GM18868 (cell line): ENCODE data around the gene TNNI3K.

ENCODE experiments used
- ATAC-seq: cut with Tn5 transposase; IDR thresholded peaks from one replicate; pipeline ENCODE4 v1.9.1; 2021; ENCODE audit warnings: mild to moderate bottlenecking, moderate library complexity; ENCODE audit not compliant: unreplicated experiment

Gene TNNI3K

DNA sequence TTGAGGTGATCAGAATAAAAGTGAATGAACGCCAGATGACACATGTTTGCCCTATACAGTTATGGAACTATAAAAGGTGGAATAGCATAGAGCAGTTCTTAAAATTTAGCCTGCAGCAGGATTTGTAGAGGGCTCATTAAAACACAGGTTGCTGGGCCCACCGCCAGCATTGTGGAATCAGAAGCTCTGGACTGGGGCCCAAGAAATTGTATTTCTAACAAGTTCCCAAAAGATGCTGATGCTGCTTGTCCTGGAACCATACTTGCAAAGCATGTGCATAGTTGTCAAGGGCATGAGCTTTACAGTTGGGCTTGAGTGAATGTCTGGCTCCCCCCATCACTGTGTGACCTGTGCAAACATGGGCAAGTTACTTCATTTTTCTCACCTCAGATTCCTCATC, 314.7 kb downstream of the TNNI3K start:
- no peak for ATAC-seq

DNA sequence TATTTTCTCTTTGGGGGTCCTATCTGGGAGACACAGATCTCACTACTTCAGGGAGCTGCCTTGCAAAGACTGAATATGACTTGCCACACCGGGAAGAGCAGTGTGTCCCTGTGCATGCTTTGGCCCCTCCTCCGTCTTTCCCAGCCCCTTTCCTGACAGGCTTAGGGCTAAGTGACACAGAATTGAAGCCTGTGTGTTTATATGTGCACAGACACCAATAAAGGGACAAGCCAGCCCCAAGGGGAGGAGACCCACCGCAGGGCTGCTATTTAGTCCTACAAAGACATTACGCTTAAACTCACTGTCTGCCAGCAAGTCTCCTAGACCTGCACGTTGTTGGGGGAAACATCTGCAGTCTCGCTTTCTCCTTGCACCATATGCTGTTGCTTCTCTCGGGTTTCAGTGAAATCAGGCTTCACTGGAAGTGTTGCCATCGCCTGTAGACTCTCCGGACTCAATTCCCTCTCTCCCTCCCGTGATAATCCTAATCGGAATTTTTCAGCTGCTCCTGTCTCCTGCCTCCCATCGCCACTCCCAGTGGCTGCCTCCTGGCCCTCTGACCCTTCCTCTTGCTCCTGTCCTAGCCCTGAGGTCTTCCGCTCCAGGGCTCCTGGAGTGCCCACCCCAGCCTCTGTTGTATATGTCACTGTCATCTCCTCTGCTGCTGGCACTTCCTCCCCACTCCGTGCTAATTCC, 335.8 kb downstream of the TNNI3K start:
- no peak for ATAC-seq

DNA sequence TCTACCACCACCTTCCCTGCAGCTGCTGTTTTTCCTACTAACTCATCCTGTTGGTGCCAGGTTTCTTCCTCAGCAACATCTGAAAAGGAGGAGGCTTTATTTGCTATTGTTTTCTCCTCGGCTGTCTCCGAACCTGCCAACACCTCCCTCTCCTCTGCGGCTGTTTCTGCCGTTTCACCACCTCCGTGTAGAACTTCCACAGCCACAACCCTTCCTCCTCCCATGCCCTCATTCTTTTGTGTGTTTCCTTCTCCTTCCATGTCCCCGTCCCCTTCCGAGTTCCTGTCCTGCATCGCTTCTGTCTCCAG, 336.3 kb downstream of the TNNI3K start:
- ATAC-seq: no peak

DNA sequence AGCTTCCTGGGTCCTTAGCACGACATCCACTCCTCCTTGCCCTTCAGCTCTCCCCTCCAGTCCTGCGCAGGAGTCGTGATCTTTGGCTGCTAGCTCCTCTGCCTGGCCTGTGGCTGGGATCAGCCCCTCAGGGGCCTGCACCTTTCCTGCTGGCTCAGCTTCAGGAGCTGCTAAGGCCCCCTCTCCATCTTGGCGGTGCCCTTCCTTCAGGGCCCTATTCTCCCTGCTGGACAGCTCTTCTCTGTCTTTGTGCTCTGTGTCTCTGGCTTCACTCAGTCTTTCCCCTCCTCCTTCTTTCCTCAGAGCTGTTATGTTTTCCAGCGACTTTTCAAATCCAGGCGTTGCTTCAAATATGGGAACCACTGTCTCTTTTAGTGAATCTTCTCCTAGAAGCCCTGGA, 336.7 kb downstream of the TNNI3K start:
- ATAC-seq: no peak

DNA sequence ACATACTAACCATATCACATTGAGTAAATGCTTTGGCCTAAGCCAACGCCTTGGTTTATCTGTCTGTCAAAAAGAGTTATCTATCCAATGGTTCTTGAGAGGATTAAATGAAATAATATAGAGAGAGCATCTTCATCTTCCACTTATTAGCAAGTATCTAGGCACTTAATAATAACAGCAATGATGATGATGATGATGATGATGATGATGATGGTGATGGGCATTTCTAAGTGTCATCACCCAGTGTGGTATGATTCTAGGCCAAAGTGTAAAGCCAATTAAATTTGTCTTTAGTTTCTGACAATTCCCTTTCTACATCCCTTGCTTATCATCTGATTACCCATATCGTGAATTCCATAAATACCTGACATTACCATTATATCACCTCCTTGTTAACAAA, 342.9 kb downstream of the TNNI3K start:
- no peak for ATAC-seq

DNA sequence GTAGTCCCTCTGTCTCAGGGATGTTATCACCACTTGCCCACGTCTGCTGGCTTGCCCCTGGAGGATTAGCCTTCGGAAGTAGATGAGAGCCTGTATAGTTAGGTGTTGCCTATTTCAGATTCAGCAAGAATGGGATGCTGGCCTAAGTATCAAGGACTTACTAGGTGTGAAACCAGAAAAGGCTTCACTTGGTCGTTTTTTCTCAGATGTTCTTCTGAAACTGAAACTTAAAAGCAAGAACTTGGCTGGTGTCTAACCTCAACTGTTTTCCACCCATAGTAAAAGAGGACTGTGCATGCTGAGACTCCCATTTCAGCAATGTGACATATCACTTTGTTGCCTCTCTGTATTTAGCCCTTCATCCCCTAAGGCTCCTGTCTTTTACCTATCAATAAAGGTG, 344.2 kb downstream of the TNNI3K start:
- ATAC-seq: peak; percentile 98

DNA sequence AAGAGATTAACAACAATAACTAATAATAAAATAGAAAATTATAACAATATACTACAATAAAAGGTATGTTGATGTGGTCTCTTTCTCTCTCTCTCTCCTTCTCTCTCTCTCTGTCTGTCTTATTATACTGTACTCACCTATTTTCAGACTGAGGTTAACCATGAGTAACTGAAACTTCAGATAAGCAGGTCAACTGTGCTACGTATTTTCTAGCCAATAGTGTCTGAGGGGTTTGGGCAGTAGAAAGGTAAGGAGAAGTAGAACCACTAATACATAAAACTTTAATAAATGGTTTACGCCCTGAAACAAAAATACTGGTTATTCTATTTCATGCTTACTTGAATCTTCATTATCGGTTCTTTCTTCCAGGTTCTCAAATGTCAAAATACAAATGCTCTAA, 348.2 kb downstream of the TNNI3K start:
- ATAC-seq: no peak

DNA sequence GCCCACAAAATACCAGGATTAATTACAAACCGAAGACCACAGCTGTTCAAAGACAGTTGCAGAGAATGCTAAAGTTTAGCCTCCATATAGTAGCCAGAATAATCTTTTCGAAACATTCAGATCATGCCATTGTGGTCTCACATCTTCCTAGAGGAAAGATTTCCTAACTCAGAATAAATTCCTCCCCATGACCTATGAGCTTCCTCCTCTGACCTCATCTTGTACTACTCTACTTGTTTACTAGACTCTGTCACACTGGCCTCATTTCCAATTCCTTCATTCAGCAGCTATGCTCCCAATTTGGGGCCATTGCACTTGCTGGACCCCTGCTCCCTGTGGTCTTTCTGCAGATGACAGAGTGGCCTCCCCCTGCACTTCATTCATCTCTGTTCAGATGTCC, 349.0 kb downstream of the TNNI3K start:
- ATAC-seq: no peak

DNA sequence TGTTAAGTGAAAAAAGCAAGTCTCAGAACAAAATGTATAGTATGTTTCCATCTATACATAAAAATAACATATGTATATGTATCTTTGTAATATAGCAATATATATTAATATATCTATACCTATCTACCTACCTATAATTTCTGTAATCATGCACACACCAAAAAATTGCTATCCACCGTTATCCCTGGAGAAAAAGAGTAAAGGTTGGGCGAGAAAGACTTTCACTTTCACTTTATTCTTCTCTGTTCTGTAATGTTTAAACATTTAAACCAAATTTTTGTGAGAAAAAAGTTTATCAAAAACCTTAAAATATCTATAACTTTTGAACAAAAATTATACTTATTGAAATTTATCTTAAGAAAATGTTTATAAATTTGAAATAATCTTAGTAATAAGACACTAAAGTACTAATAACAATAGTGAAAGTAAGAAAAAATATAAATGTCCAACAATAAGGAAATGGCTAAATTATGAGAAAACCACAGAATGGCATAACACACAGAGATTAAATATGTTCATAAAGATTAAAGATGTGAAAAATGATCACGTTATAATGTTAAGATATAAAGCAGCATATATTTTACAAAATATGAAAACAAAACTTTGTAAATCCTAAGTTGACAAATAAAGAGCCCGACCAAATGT, 351.2 kb downstream of the TNNI3K start:
- peak; percentile 59 for ATAC-seq

DNA sequence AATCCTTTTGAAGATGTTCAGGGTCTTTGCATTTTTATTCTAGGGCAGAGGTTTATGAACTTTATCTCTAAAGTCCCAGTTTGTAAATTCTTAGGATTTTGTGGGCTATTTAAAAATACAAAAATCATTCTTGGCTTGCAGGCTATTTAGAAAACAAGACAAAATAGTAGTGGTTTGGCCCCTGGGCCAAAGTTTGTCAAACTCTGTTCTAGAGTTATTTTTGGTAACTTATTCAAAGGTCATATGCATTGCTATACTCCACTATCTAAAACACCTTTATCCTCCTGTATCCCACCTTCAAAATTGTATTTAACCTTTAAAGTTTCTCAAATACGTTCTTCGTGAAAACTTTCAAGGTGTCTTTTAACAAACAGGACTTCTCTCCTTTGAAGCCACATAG, 352.7 kb downstream of the TNNI3K start:
- no peak for ATAC-seq

DNA sequence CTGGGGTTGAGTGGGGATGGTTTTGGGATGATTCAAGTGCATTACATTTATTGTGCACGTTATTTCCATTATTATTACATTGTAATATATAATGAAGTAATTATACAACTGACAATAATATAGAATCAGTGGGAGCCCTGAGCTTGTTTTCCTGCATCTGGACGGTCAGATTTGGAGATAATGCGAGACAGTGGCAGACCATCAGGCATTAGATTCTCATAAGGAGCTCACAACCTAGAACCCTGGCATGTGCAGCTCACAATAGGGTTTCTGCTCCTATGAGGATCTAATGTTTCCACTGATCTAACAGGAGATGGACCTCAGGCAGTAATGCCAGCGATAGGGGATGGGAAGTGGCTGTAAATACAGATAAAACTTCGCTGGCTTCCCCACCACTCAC, 355.1 kb downstream of the TNNI3K start:
- ATAC-seq: no peak

DNA sequence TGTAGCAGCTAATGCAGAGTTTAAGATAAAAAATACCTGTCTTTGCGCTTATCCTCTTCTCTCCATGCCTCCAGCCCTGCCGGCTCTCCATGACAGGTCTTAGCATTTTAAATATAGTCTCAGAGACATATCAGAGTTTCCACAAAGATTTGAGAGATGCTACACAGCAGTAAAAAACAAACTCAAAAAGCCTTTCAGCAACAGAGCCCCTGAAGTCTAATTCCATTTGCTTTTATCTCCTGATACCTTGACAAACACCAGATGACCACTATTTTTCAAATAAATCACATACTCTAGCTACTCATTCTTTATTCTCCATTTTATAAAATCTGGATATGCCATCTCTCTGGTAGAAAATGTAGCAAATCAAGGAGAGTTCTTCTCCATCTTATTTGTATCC, 356.8 kb downstream of the TNNI3K start:
- ATAC-seq: no peak

DNA sequence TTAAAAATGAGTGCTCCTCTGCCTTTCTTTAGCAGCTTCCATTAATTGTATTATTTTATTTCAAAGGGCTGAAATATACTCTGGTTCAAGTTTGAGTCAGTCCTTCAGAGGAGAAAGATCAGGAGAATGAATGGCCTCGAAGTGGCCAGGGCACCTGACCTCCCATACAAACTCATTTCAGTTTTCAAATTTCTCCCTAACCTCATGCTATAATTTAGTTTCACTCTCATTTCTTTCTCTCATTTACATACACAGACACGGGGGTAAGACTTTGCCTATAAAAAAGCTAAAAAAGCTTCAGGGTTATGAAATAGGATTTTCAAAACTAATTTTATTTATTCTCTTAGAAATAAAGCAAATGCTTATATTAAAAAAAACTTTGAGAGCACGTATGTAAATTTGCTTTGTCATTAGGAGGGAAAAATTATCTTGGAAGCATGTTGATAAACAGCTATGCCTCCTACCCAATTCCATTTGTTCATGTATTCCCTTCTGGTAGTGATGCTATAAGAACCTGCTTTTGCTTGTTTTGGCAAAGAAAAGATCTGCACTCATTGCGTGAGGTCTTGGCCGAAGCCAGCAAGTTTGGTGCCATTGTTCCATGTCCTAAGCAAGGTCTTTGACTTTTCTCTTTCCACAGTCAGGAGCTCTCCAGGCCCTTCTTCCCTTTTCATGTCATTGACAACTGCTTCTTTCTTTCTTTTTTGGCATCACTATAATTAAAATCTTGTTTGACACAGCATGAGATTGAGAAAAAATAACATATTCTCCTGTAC, 357.6 kb downstream of the TNNI3K start:
- no peak for ATAC-seq
